Measurements from ENCODE around the gene CD53. TPM values are rescaled to one million over a fixed set of nuclear protein-coding genes. Genes with fewer than 3 reads are reported as not detected.

The CD53 gene
- polyA plus RNA-seq, 1 donor from 2014 or later = not detected

- Histone ChIP-seq H3F3A (ENCODE audit: insufficient read depth, low read length, poor library complexity, severe bottlenecking) (no peaks in the 10 kb centered on the region), H3K27ac (ENCODE audit: low read length) (no peak overlapping the region), H2AFZ (ENCODE audit: low read depth, low read length) (no peak overlapping the region), H4K20me1 (ENCODE audit: insufficient read depth) (no peaks in the 10 kb centered on the region), H3K9ac (ENCODE audit: low read length) (no peak overlapping the region), H3K4me3 (ENCODE audit: low read length) (no peak overlapping the region), H3K36me3 (ENCODE audit: insufficient read depth, low read length) (no peaks in the 10 kb centered on the region), H3K9me3 (ENCODE audit: low read length) (no peaks in the 10 kb centered on the region), H3K9me2 (ENCODE audit: insufficient read depth, low read length) (no peaks in the 10 kb centered on the region), H3K4me2 (ENCODE audit: low read length) (no peak overlapping the region), H3K79me2 (replicated peaks; ENCODE audit: insufficient read depth, low read length) (no peaks in the 10 kb centered on the region), H3K27me3 (ENCODE audit: insufficient read depth, low read depth, low read length) (no peaks in the 10 kb centered on the region)
- TF ChIP-seq EP300 (conservative IDR thresholded peaks at IDR 0.05; ENCODE audit: poor library complexity, severe bottlenecking) = no peak
- no peak for TF ChIP-seq CTCF (IDR thresholded peaks at IDR 0.05; ENCODE audit: poor library complexity, severe bottlenecking)
- TF ChIP-seq REST (IDR thresholded peaks at IDR 0.05; ENCODE audit: borderline replicate concordance) = no peak
- no peak for TF ChIP-seq RAD21 (conservative IDR thresholded peaks at IDR 0.05)
These were observed 14.7 kb upstream of the CD53 start for GRCh38 chr1:110857964-110858948.

GRCh38 chr1:110859062-110859461 lies 13.9 kb upstream of the CD53 start:
- TF ChIP-seq MXI1 (conservative IDR thresholded peaks at IDR 0.05; ENCODE audit: poor library complexity, severe bottlenecking) (no peak), TAF1 (IDR thresholded peaks at IDR 0.05; ENCODE audit: low read depth) (no peak), SMC3 (conservative IDR thresholded peaks at IDR 0.05; ENCODE audit: poor library complexity) (no peak), CTCF (IDR thresholded peaks at IDR 0.05; ENCODE audit: poor library complexity, severe bottlenecking) (no peak), REST (IDR thresholded peaks at IDR 0.05; ENCODE audit: borderline replicate concordance) (no peak), EZH2 (IDR thresholded peaks at IDR 0.05; ENCODE audit: borderline replicate concordance, insufficient read depth, low read length, poor library complexity, severe bottlenecking) (no peak), RAD21 (conservative IDR thresholded peaks at IDR 0.05) (no peak), EP300 (conservative IDR thresholded peaks at IDR 0.05; ENCODE audit: poor library complexity, severe bottlenecking) (no peak), POLR2AphosphoS5 (IDR thresholded peaks at IDR 0.05) (no peak)
- H3K27me3 ChIP-seq (ENCODE audit: insufficient read depth, low read depth, low read length) = no peaks in the 10 kb centered on the region
- no peaks in the 10 kb centered on the region for H3K9me3 ChIP-seq (ENCODE audit: low read length)

More at GRCh38 chr1:110859062-110859461, 13.9 kb upstream of the CD53 start:
- Histone ChIP-seq H3K4me3 (ENCODE audit: low read length) (no peak overlapping the region), H3K9me2 (ENCODE audit: insufficient read depth, low read length) (no peaks in the 10 kb centered on the region), H2AFZ (ENCODE audit: low read depth, low read length) (no peak overlapping the region), H3F3A (ENCODE audit: insufficient read depth, low read length, poor library complexity, severe bottlenecking) (no peaks in the 10 kb centered on the region), H3K36me3 (ENCODE audit: insufficient read depth, low read length) (no peaks in the 10 kb centered on the region), H3K4me2 (ENCODE audit: low read length) (no peak overlapping the region), H3K27ac (ENCODE audit: low read length) (no peak overlapping the region), H3K79me2 (replicated peaks; ENCODE audit: insufficient read depth, low read length) (no peaks in the 10 kb centered on the region), H4K20me1 (ENCODE audit: insufficient read depth) (no peaks in the 10 kb centered on the region), H3K9ac (ENCODE audit: low read length) (no peak overlapping the region)

All from neural cell (in vitro differentiated cells).